Uterus (tissue), 2 donors: Measurements from ENCODE around the gene CC2D2B.

Experiments
- POLR2A ChIP-seq, 2 donors: fragments of 450-650 bp; IDR thresholded peaks; one replicate each; pipeline ENCODE4 v1.6.1; 2016; ENCODE audit warnings: antibody characterized with exemption in 2 of 2, mild to moderate bottlenecking in 1 of 2, moderate library complexity in 1 of 2
- TF ChIP-seq, protein P1 (sequence below), 4 experiments: fragments of 200-600 bp in 2 of 4; fragments of 450-650 bp in 2 of 4; sonication (generic) in 2 of 4; IDR thresholded peaks; one replicate each; pipeline ENCODE4 v1.5.1; 2016 to 2019; ENCODE audit warnings: antibody characterized with exemption in 4 of 4, mild to moderate bottlenecking in 2 of 4, moderate library complexity in 1 of 4

DNA sequence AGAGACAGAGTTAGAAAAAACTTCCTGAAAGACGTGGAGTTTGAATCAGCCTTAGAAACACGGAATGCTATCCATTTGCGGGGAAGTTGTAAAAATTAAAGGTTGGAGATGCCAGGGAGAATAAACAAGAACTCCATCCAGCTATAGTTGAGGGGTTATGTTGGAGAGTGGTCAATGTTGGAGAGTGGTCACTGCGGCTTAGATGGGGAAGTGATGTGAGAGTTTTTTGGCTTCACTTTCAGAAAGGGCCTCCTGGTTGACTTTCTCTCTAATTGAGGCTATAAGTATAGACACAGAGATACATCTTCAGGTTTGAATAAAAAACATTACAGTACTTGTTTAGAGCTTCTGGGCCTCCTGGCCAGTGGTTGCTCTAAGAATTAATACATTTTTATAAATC lies 675 bp downstream of the CC2D2B start:
- TF ChIP-seq, protein P1, sequence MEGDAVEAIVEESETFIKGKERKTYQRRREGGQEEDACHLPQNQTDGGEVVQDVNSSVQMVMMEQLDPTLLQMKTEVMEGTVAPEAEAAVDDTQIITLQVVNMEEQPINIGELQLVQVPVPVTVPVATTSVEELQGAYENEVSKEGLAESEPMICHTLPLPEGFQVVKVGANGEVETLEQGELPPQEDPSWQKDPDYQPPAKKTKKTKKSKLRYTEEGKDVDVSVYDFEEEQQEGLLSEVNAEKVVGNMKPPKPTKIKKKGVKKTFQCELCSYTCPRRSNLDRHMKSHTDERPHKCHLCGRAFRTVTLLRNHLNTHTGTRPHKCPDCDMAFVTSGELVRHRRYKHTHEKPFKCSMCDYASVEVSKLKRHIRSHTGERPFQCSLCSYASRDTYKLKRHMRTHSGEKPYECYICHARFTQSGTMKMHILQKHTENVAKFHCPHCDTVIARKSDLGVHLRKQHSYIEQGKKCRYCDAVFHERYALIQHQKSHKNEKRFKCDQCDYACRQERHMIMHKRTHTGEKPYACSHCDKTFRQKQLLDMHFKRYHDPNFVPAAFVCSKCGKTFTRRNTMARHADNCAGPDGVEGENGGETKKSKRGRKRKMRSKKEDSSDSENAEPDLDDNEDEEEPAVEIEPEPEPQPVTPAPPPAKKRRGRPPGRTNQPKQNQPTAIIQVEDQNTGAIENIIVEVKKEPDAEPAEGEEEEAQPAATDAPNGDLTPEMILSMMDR (IDR thresholded peaks at IDR 0.05) = no peak
- no peak for TF ChIP-seq POLR2A (IDR thresholded peaks at IDR 0.05)
